PC-9 (cell line): Measurements from ENCODE around the gene TENM4.

ENCODE experiments used
- CTCF ChIP-seq: fragments of 200-600 bp; sonication (generic); conservative IDR thresholded peaks from 2 replicates; pipeline ENCODE4 v1.6.1; 2017; ENCODE audit warnings: mixed run types, antibody characterized with exemption, mild to moderate bottlenecking, moderate library complexity
- EZH2 ChIP-seq: fragments of 200-600 bp; sonication (generic); IDR thresholded peaks from 2 replicates; pipeline ENCODE4 v1.8.0; 2017; ENCODE audit warnings: antibody characterized with exemption, low read depth

DNA sequence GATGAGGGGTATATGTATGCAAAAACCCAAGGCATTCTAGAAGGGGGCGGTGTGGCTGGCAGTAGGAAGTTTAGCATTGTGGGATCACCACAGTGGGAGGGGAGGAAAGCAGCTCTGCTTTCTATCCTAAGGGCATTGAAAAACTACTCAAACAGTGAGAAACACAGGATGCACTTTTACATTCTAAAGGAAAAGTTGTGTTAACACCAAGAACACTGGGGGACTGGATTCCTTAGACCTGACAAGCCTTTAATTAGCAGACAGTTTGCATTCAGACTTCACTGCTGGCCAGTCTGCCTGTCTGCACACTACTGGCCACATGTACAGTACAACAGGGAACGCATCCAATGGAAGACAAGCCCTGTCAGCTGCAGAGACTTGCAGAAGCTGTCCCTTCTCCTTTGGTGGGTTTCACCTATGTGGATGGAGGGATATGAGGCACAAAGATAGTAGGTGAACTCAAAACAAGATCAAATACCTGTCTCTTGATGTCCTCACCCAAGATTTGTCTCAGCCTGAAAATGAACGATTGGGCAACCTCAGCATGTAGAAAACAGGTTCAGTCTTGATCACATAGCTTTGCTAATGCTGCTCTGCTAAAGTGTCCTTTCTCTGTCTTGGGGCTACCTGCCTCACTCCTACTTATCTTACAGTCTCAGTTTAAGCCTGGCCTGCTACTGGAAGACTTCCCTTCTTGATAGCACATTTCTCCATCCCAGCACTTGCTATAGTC lies 64.8 kb downstream of the TENM4 start:
- TF ChIP-seq CTCF (no peak), EZH2 (no peak)
